Caco-2 (cell line): ENCODE results near the gene AMZ2. TPM values are rescaled to one million over a fixed set of nuclear protein-coding genes. Genes with fewer than 3 reads are reported as not detected.
"Not testable (repeated sequence)": the region's sequence is repeated elsewhere in the genome, so short reads cannot be mapped to it uniquely, and the experiment has no call there.

Experiments
- BruUV-seq: library from RNA; stranded (reverse); fragments of 400-500 nt; replicated peaks from 2 replicates; lab custom pipeline; 2021; lab: Mats Ljungman, UMichigan
- CTCF ChIA-PET: fragments of 300-600 bp; sonication (Branson Sonifier 250); formaldehyde crosslinking; loops from one replicate; lab custom pipeline; 2022; ENCODE audit warnings: antibody characterized with exemption; lab: Charles Lee
- POLR2A ChIA-PET: fragments of 300-600 bp; sonication (Branson Sonifier 250); formaldehyde crosslinking; loops from one replicate; lab custom pipeline; 2022; ENCODE audit warnings: antibody characterized with exemption; lab: Charles Lee
- DNase-seq, 2 experiments: peaks; one replicate each; pipeline versions ENCODE4 v3.0.0 to v3.0.0-alpha.2; 2020 to 2022
- H3K27me3 ChIP-seq: replicated peaks from 2 replicates; pipeline ENCODE4 v1.6.0; 2011; ENCODE audit warnings: low read length; ENCODE audit not compliant: control insufficient read depth, insufficient read depth
- H3K36me3 ChIP-seq: 2 replicates; pipeline ENCODE4 v1.5.1; 2011; ENCODE audit warnings: low read length; ENCODE audit not compliant: control insufficient read depth, insufficient read depth
- H3K4me1 ChIP-seq: fragments of 250-450 bp; sonication (Bioruptor Pico); 2 replicates; pipeline ENCODE4 v1.5.1; 2020; ENCODE audit warnings: mild to moderate bottlenecking
- H3K4me3 ChIP-seq: 2 replicates; pipeline ENCODE4 v1.5.1; 2011; ENCODE audit warnings: low read depth, mild to moderate bottlenecking, control low read depth, low read length
- H3K9me3 ChIP-seq: fragments of 250-450 bp; sonication (Bioruptor Pico); 2 replicates; pipeline ENCODE4 v1.5.1; 2020; ENCODE audit warnings: mild to moderate bottlenecking, moderate library complexity
- H3K27ac Mint-ChIP-seq: one replicate; pipeline ENCODE4 v1.8.0; 2022; ENCODE audit warnings: mixed read lengths; ENCODE audit not compliant: unreplicated experiment
- H3K27me3 Mint-ChIP-seq: one replicate; pipeline ENCODE4 v1.8.0; 2022; ENCODE audit warnings: mixed read lengths; ENCODE audit not compliant: insufficient read depth, unreplicated experiment
- H3K36me3 Mint-ChIP-seq: one replicate; pipeline ENCODE4 v1.8.0; 2022; ENCODE audit warnings: mild to moderate bottlenecking, mixed read lengths; ENCODE audit not compliant: insufficient read depth, unreplicated experiment
- H3K4me1 Mint-ChIP-seq: one replicate; pipeline ENCODE4 v1.8.0; 2022; ENCODE audit warnings: low read depth, mixed read lengths; ENCODE audit not compliant: unreplicated experiment
- H3K4me3 Mint-ChIP-seq: one replicate; pipeline ENCODE4 v1.8.0; 2022; ENCODE audit warnings: mild to moderate bottlenecking, moderate library complexity, mixed read lengths; ENCODE audit not compliant: unreplicated experiment
- H3K9me3 Mint-ChIP-seq: one replicate; pipeline ENCODE4 v1.8.0; 2022; ENCODE audit warnings: mixed read lengths; ENCODE audit not compliant: unreplicated experiment
- CTCF ChIP-seq, 2 experiments: fragments of 200-600 bp in 1 of 2; IDR thresholded peaks; 1 replicate in 1 of 2; 2 replicates in 1 of 2; pipeline versions ENCODE4 v1.5.1 to v1.8.0; 2011 to 2022; ENCODE audit warnings: antibody characterized with exemption in 1 of 2, control low read depth in 1 of 2, inconsistent platforms in 1 of 2, low read depth in 1 of 2, low read length in 1 of 2, mild to moderate bottlenecking in 1 of 2, moderate library complexity in 1 of 2; ENCODE audit not compliant: insufficient read depth in 1 of 2, severe bottlenecking in 1 of 2, unreplicated experiment in 1 of 2
- intact Hi-C: fragments of 100-400 bp; cut with micrococcal nuclease; formaldehyde crosslinking; loops from one replicate; pipeline ENCODE4 v1.10.0; 2022; ENCODE audit not compliant: unreplicated experiment
- total RNA-seq: library from RNA; stranded (reverse); gene quantifications from 2 replicates; pipeline ENCODE4 v1.2.3, GENCODE V29; 2022

The AMZ2 gene
- total RNA-seq, 1 experiment from 2014 or later, result 60.2 TPM

GRCh38 chr17:68222606-68223005 is 25.2 kb upstream of the AMZ2 start:
- intact Hi-C loops, result no loop called here
- CTCF ChIA-PET, result no interaction called here
- H3K27me3 ChIP-seq, result no peaks in the 10 kb centered on the region
- POLR2A ChIA-PET, result interaction anchor here (0.5 kb wide), 1 partner anchor 246 kb away, joined by 3 read pairs; no protein-coding TSS in a partner anchor
- no peaks in the 10 kb centered on the region for H3K36me3 ChIP-seq
- Mint-ChIP-seq H3K4me3 (no peak overlapping the region), H3K36me3 (no peaks in the 10 kb centered on the region), H3K27ac (no peak overlapping the region), H3K9me3 (no peaks in the 10 kb centered on the region), H3K27me3 (peaks cover 11% of the 10 kb centered on the region), H3K4me1 (peaks cover 8% of the 10 kb centered on the region)
- H3K4me1 ChIP-seq, result no peaks in the 10 kb centered on the region
- TF ChIP-seq CTCF (IDR thresholded peaks at IDR 0.05; ENCODE audit: insufficient read depth in 1 of 2, low read depth in 1 of 2, low read length in 1 of 2, severe bottlenecking in 1 of 2, unreplicated experiment in 1 of 2), result no peak
- no peak overlapping the region for H3K4me3 ChIP-seq
- no peaks in the 10 kb centered on the region for H3K9me3 ChIP-seq
- no peak for DNase-seq
- no TSS peak for BruUV-seq

GRCh38 chr17:68225055-68225454 is 22.8 kb upstream of the AMZ2 start:
- H3K27me3 ChIP-seq, H3K27me3 Mint-ChIP-seq, H3K9me3 Mint-ChIP-seq, H3K9me3 ChIP-seq, H3K4me3 Mint-ChIP-seq, H3K4me1 Mint-ChIP-seq, H3K4me1 ChIP-seq, H3K27ac Mint-ChIP-seq, POLR2A ChIA-PET, H3K36me3 Mint-ChIP-seq, intact Hi-C loops, H3K36me3 ChIP-seq, DNase-seq, H3K4me3 ChIP-seq, BruUV-seq: not testable (repeated sequence)
- CTCF ChIA-PET, result interaction anchor here (0.6 kb wide), 1 partner anchor 135 kb away, joined by 3 read pairs; no protein-coding TSS in a partner anchor

- H3K4me1 Mint-ChIP-seq, H3K4me3 Mint-ChIP-seq, intact Hi-C loops, H3K27ac Mint-ChIP-seq, H3K9me3 Mint-ChIP-seq, H3K9me3 ChIP-seq, H3K4me3 ChIP-seq, BruUV-seq, CTCF ChIA-PET, H3K36me3 ChIP-seq, H3K27me3 ChIP-seq, H3K27me3 Mint-ChIP-seq, DNase-seq, POLR2A ChIA-PET, H3K36me3 Mint-ChIP-seq, H3K4me1 ChIP-seq: not testable (repeated sequence)
These were observed 19.7 kb upstream of the AMZ2 start for GRCh38 chr17:68228039-68228680.

GRCh38 chr17:68228817-68229570 is 18.8 kb upstream of the AMZ2 start:
- H3K9me3 ChIP-seq, result no peaks in the 10 kb centered on the region
- Mint-ChIP-seq H3K27ac (peak overlapping the region; percentile 35), H3K9me3 (no peaks in the 10 kb centered on the region), H3K27me3 (peaks cover 2% of the 10 kb centered on the region), H3K4me1 (no peaks in the 10 kb centered on the region), H3K4me3 (no peak overlapping the region), H3K36me3 (no peaks in the 10 kb centered on the region)
- intact Hi-C loops, result no loop called here
- H3K36me3 ChIP-seq, result no peaks in the 10 kb centered on the region
- H3K4me1 ChIP-seq, result no peaks in the 10 kb centered on the region
- ChIA-PET POLR2A (no interaction called here), CTCF (interaction anchor here (0.6 kb wide), 1 partner anchor 14 kb away, joined by 3 read pairs; no protein-coding TSS in a partner anchor)
- DNase-seq, result no peak
- no peak for TF ChIP-seq CTCF (IDR thresholded peaks at IDR 0.05; ENCODE audit: insufficient read depth in 1 of 2, low read depth in 1 of 2, low read length in 1 of 2, severe bottlenecking in 1 of 2, unreplicated experiment in 1 of 2)
- BruUV-seq, result no TSS peak
- H3K4me3 ChIP-seq, result no peak overlapping the region
- no peaks in the 10 kb centered on the region for H3K27me3 ChIP-seq
